ENCODE results near the gene STK11.

The STK11 gene

DNA sequence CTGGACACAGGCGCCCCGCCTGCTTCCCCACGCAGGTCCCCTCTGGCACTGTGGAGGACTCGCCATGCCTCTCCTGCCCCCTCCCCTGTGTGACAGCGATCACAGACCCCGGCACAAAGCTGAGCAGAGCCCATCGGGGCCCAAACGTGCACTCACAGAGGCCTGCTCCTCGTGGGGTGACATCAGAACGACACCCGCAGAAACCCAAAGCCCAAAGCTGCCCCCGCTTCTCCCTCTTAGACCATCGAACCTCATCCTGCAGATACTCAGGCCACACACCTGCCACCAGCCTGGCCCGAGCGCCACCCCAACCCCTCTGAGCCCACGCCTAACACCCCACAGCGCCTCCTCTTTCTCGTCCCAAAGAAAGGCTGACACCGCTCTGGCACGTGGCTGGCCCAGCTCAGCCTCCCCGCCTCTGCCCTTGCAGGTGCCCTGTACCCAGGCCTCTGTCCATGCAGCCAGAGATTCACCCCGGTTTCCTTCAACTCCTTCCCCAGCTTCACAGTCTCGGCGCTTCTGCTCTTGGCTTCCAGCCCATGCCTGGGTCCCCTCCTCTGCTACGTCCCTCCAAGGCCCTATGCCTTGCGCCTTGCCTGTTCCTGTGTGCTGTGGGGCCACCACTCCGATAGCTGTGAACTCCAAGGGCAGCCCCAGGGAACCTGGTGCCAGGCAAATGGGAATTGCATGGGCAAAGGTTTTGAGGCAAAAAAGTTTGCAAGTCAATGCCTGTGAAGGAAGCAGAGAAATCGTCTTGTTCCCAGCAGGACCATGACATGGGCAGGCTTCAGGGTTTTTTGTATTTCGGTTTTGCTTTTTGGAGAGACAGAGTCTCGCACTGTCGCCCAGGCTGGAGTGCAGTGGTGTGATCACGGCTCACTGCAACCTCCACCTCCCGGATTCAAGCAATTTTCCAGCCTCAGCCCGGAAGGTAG lies 33.1 kb downstream of the STK11 start:
- DNase-seq = peak; percentile 36

DNA sequence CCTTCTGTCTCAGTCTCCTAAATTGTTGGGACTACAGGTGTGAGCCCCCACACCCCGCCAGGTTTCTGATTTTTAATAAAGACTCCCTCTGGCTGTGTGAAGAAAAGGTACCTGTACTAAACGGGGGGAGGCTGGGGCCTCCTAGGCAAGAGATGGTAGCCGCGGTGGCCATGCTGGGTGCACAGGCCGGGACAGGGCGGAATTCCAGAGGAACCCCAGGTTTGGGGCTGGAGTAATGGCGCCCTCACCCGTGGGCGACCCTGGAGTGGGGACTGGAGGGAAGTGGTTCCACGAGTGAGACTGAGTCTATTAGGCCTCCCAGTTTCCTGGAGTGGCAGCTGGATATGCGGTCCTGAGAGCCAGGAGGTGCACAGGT lies 33.8 kb downstream of the STK11 start:
- no peak for DNase-seq

DNA sequence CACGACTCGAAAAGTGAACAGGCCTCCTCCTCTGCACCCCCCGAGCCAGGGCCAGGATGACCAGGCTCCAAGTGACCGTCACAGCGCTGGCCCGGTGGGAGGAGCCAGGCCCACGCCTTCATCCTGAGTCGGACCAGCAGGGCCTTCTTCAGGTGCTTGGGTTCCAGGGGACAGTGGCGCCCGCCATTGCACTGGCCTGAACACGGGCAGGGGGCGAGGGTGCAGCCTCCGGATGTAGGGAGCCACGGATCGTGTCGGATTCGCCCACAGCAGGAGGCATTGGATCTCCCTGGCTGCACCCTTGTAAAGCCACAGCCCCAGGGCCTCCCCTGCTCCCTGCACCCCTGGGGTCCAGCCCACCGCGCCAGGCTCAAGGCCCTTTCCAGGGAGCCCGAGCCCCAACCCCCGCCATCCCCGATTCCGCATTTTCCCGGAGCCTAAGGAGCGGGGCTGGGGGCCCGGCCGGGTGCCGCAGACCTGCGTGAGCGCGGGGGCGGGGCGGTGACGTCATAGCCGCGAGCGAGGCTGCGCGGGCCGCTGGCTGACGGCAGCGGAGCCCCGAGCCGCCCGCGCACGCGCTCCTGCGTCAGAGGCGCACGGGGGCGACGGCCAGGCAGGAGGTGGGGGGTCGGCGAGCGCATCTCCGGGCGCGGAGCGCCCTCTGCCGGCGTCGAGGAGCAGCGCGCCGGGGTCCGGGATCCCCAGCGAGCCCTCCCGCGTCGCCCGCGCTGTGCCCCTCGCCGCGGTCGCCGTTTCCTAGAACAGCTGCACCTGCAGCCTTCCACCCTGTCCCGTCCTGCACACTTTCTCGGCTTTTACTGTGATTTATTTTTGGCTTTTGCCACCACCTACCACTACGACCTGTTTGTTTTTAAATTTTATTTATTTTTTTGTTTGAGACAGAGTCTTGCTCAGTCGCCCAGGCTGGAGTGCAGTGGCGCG lies 34.5 kb downstream of the STK11 start:
- DNase-seq = peak; percentile 95

DNA sequence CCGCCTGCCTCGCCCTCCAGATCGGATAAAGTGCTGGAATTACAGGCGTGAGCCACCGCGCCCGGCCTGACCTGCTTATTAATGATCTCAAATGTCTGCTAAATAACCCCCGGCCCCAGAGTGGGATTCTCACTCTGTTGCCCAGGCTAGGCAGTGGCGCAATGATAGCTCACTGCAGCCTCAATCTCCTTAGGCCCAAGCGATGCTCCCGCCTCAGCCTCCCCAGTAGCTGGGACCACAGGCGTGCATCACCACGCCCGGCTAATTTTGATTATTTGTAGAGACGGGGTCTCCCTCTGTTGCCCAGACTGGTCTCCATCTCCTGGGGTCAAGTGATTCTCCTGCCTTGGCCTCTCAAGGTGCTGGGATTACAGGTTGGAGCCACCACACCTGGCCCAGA lies 35.3 kb downstream of the STK11 start:
- DNase-seq = peak; percentile 37

DNA sequence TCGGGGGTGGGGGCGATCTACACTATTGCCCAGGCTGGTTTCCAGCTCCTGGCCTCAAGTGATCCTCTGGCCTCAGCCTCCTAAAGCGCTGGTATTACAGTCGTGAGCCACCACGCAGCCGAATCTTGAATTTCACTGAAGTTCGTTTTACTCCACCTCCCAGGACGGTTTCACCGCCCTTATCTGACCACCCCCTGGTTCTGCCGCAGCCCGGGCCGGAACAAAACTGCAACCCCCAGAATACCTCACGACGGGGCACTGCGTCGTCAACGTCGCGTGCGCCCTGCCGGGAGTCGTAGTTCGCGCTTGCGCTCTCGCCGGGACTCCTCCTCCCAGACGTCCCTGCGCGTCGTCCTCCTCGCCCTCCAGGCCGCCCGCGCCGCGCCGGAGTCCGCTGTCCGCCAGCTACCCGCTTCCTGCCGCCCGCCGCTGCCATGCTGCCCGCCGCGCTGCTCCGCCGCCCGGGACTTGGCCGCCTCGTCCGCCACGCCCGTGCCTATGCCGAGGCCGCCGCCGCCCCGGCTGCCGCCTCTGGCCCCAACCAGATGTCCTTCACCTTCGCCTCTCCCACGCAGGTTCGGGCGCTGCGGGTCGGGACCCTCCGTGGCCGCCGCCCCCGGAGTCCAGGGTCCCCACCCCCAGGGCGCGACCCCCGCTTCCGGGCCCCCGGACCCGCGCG lies 36.0 kb downstream of the STK11 start, which contains the start of gene ATP5F1D:
Gene ATP5F1D (plus strand): TSS at position 335 of the 679 bp plus-strand sequence. CDS start 100 bp downstream, at position 435.
- peak; percentile 96 for DNase-seq

DNA sequence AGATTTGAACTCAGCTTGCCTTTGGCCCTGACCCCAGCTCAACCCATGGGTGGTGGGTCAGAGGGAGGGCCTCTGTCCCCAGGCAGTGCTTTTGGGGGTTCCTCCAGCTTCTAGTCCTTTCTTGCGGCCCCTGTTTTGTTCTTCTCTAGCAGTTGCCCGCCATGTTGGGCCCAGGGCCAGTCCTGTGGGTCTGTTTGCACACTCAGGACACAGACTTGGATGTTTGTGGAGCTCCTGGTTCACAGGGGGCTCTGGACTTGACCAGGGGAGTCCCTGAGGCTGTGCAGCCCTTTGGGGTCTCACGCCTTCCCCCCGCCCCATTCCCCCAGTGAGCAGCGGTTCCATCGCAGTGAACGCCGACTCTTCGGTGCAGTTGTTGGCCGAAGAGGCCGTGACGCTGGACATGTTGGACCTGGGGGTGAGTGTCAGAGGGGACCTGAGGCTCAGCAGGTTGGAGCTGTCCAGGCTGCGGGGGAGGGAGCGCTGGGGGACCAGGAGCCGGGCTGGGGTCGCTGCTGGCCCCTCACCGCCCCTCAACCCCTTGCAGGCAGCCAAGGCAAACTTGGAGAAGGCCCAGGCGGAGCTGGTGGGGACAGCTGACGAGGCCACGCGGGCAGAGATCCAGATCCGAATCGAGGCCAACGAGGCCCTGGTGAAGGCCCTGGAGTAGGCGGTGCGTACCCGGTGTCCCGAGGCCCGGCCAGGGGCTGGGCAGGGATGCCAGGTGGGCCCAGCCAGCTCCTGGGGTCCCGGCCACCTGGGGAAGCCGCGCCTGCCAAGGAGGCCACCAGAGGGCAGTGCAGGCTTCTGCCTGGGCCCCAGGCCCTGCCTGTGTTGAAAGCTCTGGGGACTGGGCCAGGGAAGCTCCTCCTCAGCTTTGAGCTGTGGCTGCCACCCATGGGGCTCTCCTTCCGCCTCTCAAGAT lies 38.5 kb downstream of the STK11 start:
- peak; percentile 92 for DNase-seq

DNA sequence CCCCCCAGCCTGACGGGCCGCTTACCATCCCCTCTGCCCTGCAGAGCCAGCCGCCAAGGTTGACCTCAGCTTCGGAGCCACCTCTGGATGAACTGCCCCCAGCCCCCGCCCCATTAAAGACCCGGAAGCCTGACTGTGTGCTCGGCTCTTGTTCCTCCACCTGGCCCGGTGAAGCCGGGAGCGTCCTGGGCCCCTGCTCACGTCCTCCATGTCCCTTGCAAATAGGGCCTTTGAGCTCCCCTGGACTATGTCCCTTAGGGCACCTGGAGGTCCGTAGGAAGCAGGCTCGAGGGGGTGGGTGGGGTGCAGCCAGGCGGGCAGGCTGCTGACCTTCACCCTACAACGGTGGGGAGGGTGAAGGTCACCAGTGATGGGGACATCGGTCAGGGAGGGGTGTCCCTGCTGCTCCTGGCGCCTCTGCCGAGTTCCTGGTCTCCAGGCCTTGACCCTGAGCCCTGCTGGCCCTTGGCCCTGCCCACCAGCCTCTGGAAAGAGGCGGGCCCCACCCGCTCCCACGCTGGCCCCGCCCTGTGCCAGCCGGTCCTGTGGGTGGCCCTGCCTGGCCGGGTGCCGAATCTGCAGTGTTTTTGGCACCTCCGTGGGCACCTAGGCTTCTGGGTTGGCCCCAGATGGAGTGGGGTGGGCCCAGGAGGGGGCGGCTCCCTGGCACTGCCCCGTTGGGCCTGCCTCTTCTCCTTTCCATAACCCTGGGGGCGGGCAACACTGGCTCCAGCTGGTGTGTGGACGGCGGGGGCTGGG lies 39.3 kb downstream of the STK11 start:
- peak; percentile 6 for DNase-seq

DNA sequence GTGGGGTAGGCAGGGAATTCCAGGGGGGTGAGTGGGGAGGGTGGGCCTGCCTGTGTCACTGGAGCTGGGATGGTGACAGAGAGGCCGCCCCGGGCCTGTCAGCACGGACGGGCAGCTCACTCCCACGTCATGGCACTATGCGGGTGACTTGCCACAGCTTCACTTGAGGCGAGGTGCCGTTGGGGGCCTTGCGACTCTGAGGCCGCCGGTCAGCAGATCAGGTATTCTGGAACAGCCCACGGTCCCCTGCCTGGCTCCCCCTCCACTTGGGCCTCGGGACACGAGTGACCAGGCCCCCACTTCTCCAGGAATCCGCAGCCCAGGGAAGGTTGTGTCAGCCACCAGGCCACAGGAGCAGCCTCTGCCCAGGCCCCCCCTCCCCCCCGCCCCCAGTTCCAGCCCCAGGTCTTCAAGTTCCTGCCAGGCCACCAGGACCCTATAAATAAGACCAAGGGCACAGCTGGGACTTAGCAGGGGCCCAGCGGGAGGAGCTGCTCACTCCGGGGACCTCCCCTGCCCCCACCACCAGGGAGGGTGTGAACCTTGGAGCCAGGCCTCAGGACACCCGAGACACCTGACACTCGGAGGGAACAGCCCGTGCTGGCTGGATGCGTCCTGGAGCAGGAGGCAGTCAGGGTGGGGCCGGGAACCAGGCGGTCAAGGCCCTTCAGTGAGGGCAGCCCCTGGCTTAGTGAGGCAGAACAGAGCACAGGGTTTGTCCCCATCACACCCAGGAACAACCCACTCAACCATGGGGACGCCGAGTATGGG lies 40.1 kb downstream of the STK11 start:
- peak; percentile 24 for DNase-seq

DNA sequence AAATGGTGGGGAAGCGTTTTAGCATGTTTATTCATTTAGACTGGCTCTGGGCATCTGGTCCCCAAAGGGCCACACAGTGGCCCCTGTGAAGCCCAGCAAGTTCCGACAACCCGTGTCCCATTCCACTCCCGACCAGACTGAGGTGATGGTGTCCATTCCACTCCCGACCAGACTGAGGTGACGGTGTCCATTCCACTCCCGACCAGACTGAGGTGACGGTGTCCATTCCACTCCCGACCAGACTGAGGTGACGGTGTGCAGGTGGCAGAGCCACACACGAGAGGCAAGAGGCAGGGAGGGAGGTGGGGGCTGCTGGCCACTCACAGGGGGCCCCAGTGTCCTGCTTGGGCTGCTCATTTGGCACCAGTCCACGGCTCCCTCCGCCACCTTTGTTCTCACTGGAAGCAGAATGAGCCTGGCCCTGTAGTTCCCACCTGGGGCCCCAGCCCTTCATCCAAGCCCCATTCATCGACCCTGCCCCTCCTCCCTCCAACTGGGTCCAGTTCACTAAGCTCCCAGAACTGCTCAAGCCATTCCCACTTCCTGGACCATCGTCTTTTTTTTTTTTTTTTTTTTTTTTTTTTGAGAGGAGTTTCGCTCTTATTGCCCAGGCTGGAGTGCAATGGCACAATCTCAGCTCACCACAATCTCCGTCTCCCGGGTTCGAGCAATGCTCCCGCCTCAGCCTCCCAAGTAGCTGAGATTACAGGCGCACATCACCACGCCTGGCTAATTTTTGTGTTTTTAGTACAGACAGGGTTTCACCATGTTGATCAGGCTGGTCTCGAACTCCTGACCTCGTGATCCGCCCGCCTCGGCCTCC lies 40.9 kb downstream of the STK11 start:
- DNase-seq = peak; percentile 53

DNA sequence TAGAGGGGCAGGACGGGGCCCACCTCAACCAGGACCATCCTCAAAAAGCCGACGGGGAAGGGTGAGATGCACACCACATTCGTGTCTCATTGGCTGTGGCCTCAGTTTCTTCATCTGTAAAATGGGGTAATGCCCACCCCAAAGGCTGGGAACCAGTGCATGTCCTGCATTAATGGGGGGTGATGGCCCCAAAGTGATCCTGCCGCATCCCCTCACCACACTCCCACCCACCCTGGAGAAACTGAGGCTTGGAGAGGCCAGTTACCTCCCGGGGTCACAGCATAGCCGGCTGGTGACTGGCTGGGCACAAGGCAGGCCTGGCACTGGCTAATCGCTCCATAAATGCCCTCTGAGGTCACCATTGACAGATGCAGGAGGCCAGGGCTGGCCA lies 42.2 kb downstream of the STK11 start:
- no peak for DNase-seq

DNA sequence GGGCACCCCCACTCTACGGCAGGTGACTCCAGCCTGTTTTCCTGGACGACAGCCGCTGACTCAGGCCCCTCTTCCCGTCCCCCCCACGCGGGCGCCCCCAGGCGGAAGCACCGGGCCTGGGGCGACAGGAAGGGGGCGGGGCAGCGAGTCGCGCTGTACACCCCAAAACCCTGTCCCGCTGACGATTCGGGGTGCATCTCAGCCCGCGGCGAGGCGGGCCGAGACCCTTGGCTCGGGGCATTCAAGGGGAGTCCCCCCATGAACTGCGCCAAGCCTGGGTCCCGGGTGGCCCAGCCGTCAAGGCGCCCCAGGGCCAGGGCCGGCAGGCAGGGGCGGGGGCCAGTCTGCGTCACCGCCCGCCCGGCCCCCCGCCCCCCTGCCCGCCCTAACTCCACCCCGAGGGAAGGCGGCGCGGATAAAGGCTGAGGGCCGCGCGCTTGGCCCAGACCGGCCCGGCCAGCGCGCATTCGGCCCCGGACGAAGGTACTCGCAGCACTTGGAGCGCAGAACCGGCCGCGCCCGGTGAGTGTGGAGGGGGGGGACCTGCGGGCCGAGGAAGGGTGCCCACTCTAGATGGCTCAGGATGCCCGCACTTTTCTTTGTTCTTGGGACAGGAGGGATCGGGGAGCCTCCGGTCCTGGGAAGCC lies 42.7 kb downstream of the STK11 start, which contains the start of gene MIDN:
Gene MIDN (plus strand): TSS at position 445 of the 647 bp plus-strand sequence. CDS start 1,714 bp downstream, outside the sequence.
- DNase-seq = peak; percentile 93

DNA sequence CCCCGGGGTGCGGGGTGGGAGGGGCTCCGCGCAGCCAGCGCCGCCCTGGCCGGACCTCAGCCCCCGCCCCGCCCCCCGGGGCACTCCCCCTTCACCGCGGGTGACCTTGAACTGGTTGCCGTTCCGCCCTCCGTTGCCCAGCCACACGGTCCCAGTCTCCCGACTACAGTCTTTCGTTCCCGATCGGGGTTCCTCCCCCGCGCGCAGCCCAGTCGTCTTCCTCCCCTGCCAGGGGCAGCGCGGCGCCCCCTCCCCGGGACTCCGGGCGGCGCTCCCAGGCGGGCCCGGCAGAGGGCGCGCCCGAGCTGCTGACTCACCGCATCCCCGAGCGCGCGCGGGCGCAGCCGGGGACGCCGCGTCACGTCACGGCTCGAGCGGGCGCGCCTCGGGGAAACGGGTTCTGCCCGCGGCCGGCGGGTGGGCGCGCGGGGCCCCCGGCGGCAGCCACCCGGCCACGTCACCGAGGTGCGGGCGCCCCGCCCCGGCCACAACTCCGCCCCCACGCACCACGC lies 43.3 kb downstream of the STK11 start:
- peak; percentile 95 for DNase-seq

DNA sequence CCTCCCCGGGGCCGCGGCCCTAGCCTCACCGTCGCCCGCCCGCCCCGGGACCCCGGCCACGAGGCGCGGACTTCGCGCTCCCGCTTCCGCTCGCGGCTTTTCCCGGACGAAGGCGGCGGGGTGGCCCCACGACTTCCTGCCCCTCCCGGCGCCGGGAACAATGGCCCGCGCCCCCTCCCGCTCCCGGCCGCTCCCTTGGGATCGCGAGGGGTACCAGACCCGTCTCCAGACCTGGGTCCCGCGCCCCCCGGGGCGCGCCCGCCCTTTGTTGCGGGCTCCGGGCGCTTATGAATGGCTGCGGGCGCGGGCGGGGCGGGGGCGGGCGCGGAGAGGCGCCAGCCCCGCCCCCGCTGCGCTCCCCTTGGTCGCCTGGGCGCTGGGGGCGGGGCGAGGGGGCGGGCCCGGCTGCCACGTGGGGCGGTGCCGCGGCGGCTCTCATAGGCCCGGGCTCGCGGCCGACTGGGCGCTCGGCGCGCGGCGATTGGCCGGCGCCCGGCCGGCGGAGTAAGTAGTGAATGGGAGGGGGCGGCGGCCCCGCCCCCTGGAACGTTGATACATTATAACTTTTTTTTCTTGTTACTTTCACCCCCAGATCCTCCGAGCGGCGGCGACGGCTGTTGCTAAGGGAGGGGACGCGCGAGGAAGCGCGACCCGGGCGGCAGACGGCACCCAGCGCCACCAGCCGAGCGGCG lies 43.9 kb downstream of the STK11 start:
- DNase-seq = peak; percentile 98

DNA sequence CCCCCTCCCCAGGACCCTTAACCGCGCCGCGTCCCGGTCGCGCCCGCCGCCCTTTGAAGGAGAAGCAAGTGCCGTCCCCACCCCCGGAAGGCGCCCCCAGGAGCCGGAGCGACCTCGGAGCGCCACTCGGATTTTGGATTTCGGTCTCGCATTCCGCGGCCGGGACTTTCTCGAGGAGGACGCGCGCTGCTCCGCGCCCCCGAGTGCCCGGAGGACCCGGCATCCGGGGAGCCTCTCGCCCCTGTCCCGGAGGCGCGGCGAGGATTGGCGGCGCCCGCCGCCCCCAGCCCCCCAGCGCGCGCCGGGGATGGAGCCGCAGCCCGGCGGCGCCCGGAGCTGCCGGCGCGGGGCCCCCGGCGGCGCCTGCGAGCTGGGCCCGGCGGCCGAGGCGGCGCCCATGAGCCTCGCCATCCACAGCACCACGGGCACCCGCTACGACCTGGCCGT lies 44.4 kb downstream of the STK11 start:
- DNase-seq = no peak

DNA sequence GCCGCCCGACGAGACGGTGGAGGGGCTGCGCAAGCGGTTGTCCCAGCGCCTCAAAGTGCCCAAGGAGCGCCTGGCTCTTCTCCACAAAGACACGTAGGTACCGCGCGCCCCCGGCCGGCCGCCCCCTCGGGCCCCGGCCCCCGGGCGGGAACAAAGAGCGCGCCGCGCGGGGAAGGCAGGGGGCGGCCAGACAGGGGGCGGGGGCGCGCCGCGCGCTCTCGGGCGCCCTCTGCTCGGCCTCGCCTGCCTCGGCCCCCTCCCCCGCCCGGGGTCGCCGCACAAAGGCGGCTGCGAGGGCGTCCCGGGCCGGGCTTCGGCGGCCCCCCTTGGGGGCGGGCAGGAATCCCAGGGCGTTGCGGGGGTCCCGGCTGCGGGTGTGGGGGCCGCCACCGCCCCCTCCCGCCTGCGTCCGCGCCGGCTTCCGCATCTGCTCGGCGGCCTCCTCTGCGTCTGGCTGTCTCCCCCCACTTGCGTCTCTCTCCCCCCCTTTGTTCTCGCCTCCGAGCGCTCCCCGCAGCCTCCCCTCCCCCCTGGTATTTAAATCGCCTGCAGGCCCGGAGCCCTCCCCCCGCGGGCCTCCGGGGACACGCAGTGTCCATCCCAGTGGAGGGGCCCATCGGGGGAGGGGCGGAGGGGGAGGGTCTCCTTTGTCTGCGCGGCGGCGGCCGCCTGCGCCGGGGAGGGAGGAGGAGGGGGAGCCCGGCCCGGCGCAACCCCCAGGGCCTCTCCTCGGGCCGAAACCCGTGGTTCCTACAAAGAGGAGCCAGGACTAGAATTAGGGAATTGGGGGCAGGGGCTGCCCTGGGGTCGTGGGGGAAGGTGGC lies 45.1 kb downstream of the STK11 start:
- peak; percentile 95 for DNase-seq

All from eye (tissue), 1 donor.